PFSK-1 (cell line): Measurements from ENCODE around the gene GNA14.

Experiments used
- FOXP2 ChIP-seq: optimal IDR thresholded peaks from 2 replicates; pipeline ENCODE3; 2011; ENCODE audit warnings: borderline replicate concordance, control low read depth, inconsistent platforms; ENCODE audit not compliant: insufficient read depth; ENCODE audit errors: extremely low read length, extremely low read depth
- POLR2AphosphoS5 ChIP-seq: IDR thresholded peaks from 2 replicates; pipeline ENCODE4 v1.6.1; 2012; ENCODE audit warnings: low read depth, mild to moderate bottlenecking, control low read depth, low read length, moderate library complexity
- SIN3A ChIP-seq: IDR thresholded peaks from 2 replicates; pipeline ENCODE4 v1.6.1; 2012; ENCODE audit warnings: mild to moderate bottlenecking, low read length, moderate library complexity, borderline replicate concordance; ENCODE audit not compliant: insufficient read depth
- TAF1 ChIP-seq: IDR thresholded peaks from 2 replicates; pipeline ENCODE4 v1.6.1; 2012; ENCODE audit warnings: low read length, control low read depth, borderline replicate concordance; ENCODE audit not compliant: insufficient read depth
- TF ChIP-seq, protein P1 (sequence below), 2 experiments: IDR thresholded peaks; 2 replicates each; pipeline versions ENCODE4 v1.6.1 to v1.8.0; 2011 to 2012; ENCODE audit warnings: low read depth in 2 of 2, low read length in 2 of 2, control low read depth in 1 of 2, inconsistent platforms in 1 of 2, mild to moderate bottlenecking in 1 of 2, moderate library complexity in 1 of 2; ENCODE audit not compliant: insufficient read depth in 1 of 2

DNA sequence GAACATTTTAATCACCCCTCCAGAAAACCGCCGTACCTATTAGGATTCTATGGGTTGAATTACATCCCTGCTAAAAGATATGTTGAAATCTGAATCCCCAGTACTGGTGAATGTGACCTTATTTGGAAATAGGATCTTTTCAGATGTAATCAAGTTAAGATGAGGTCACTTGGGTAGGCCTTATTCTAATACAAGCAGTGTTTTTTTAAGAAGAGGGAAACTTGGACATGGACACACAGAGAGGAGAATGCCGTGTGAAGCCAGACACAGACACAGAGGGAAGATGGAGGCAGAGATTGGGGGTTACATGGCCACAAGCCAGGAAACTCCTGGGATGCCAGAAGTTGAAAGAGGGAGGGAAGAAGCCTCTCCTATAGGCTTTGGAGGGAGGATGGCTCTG, 183.5 kb downstream of the GNA14 start:
- TF ChIP-seq TAF1: no peak
- TF ChIP-seq, protein P1, sequence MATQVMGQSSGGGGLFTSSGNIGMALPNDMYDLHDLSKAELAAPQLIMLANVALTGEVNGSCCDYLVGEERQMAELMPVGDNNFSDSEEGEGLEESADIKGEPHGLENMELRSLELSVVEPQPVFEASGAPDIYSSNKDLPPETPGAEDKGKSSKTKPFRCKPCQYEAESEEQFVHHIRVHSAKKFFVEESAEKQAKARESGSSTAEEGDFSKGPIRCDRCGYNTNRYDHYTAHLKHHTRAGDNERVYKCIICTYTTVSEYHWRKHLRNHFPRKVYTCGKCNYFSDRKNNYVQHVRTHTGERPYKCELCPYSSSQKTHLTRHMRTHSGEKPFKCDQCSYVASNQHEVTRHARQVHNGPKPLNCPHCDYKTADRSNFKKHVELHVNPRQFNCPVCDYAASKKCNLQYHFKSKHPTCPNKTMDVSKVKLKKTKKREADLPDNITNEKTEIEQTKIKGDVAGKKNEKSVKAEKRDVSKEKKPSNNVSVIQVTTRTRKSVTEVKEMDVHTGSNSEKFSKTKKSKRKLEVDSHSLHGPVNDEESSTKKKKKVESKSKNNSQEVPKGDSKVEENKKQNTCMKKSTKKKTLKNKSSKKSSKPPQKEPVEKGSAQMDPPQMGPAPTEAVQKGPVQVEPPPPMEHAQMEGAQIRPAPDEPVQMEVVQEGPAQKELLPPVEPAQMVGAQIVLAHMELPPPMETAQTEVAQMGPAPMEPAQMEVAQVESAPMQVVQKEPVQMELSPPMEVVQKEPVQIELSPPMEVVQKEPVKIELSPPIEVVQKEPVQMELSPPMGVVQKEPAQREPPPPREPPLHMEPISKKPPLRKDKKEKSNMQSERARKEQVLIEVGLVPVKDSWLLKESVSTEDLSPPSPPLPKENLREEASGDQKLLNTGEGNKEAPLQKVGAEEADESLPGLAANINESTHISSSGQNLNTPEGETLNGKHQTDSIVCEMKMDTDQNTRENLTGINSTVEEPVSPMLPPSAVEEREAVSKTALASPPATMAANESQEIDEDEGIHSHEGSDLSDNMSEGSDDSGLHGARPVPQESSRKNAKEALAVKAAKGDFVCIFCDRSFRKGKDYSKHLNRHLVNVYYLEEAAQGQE (IDR thresholded peaks at IDR 0.05; ENCODE audit: insufficient read depth in 1 of 2, low read depth in 2 of 2, low read length in 2 of 2): no peak
- TF ChIP-seq POLR2AphosphoS5: no peak
- no peak for TF ChIP-seq SIN3A
- TF ChIP-seq FOXP2: no peak
